Calu3 (cell line): ENCODE results near the gene MAFF. TPM values are rescaled to one million over a fixed set of nuclear protein-coding genes. Genes with fewer than 3 reads are reported as not detected.

Source experiments
- BruUV-seq: library from RNA; stranded (reverse); fragments of 400-500 nt; replicated peaks from 2 replicates; lab custom pipeline; 2021; lab: Mats Ljungman, UMichigan
- CTCF ChIA-PET: fragments of 300-600 bp; sonication (Branson Sonifier 250); formaldehyde crosslinking; loops from one replicate; lab custom pipeline; 2022; ENCODE audit warnings: antibody characterized with exemption; lab: Charles Lee
- DNase-seq: peaks from one replicate; pipeline ENCODE4 v3.0.0; 2022
- H3K27ac Mint-ChIP-seq: one replicate; pipeline ENCODE4 v1.8.0; 2022; ENCODE audit warnings: mixed read lengths; ENCODE audit not compliant: unreplicated experiment
- H3K27me3 Mint-ChIP-seq: one replicate; pipeline ENCODE4 v1.8.0; 2022; ENCODE audit warnings: mixed read lengths; ENCODE audit not compliant: unreplicated experiment
- H3K36me3 Mint-ChIP-seq: one replicate; pipeline ENCODE4 v1.8.0; 2022; ENCODE audit warnings: mild to moderate bottlenecking, moderate library complexity, mixed read lengths; ENCODE audit not compliant: insufficient read depth, unreplicated experiment
- H3K4me1 Mint-ChIP-seq: one replicate; pipeline ENCODE4 v1.8.0; 2022; ENCODE audit warnings: mild to moderate bottlenecking, low read depth, mixed read lengths; ENCODE audit not compliant: unreplicated experiment
- H3K4me3 Mint-ChIP-seq: one replicate; pipeline ENCODE4 v1.8.0; 2022; ENCODE audit warnings: mild to moderate bottlenecking, low read depth, moderate library complexity, mixed read lengths; ENCODE audit not compliant: unreplicated experiment
- H3K9me3 Mint-ChIP-seq: one replicate; pipeline ENCODE4 v1.8.0; 2022; ENCODE audit warnings: low read depth, mixed read lengths; ENCODE audit not compliant: unreplicated experiment
- intact Hi-C: fragments of 100-400 bp; cut with micrococcal nuclease; formaldehyde crosslinking; loops from one replicate; pipeline ENCODE4 v1.10.0; 2022; ENCODE audit not compliant: unreplicated experiment
- total RNA-seq: library from RNA; stranded (reverse); gene quantifications from 2 replicates; pipeline ENCODE4 v1.2.3, GENCODE V29; 2022
- TF ChIP-seq, protein P1 (sequence below): fragments of 200-600 bp; IDR thresholded peaks from one replicate; pipeline ENCODE4 v1.8.0; 2022; ENCODE audit warnings: antibody characterized with exemption; ENCODE audit not compliant: unreplicated experiment

MAFF gene
- total RNA-seq, 1 experiment from 2014 or later, result 62.4 TPM

DNA sequence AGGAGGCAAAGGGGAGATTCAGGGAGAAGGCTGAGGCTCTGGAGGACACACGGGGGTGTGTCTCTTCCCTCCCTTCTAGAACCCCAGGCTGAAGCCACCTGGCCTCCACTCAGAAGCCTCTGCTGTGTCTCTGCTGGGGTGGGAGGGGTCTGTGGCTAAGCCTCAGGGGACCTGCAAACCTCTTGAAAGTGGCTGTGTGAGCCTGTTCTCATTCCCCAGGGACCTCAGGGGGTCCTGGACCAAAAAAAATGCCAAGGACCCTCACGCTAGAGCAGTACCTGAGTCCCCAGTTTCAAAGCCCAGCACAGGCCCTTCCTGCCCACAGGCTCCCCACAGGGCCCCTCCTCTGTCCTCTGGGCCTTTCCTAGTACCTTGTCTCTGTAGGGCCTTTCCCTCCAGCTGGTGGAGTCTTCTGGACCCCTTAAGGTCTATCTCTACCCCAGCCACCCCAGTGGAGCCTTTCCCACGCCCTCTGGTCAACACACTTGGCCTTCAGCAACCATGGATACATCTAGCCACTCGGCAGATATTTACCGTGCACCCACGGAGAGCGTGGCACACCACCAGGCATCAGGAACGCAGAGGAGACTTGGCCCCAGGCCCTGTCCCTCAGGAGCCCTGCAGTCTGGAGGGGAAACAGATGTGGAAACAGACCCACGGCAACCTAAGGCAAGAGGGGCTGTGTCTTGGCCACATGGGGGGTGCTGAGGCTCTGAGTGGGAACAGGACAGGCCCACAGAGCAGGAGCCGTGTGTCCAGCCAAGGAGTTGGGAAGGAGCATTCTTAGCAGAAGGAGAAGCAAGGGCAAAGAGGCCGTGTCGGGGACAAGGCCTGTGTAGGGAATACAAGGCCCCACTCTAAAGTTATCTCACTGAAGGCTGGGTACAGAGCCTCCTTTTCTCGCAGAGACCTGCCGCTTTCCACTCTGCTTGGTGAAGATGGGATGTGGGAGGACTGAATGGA, 38.6 kb upstream of the MAFF start:
- intact Hi-C loops, result loop anchor here (10.0 kb wide), 1 partner anchor 48 kb away; the partner anchor contains the start of gene BAIAP2L2

DNA sequence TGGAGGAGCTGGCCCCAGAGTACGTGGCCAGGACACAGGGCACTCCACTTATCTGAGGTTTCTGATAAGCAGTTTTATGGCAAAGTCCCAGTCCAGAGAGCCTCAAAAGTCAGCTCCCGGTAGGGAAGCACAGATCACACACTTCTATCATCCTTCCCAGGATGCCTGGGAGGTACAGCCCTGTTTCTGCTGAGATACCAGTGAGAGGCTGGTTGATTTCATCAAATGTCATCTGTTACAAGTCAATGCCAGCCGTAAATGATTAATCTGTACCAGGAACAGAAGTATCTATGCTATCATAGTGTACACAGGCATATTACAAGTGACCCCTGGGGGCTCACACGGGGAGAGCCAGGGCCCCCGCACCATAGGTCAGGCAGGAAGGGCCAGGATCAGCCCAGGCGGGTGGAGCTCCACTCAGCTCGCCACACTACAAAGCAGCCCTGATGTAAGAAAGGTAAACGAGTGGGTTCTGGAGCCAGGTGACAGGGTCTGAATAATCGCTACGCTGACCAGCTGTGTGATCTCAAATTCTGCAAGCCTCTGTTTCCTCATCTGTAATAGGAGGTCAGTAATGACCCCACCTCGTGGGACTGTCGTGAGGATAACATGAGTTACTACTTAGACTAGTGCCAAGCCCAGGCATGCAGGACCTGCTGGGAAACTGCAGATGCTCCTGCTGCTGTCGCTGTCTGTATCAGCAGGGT, 37.8 kb upstream of the MAFF start:
- TF ChIP-seq, protein P1, sequence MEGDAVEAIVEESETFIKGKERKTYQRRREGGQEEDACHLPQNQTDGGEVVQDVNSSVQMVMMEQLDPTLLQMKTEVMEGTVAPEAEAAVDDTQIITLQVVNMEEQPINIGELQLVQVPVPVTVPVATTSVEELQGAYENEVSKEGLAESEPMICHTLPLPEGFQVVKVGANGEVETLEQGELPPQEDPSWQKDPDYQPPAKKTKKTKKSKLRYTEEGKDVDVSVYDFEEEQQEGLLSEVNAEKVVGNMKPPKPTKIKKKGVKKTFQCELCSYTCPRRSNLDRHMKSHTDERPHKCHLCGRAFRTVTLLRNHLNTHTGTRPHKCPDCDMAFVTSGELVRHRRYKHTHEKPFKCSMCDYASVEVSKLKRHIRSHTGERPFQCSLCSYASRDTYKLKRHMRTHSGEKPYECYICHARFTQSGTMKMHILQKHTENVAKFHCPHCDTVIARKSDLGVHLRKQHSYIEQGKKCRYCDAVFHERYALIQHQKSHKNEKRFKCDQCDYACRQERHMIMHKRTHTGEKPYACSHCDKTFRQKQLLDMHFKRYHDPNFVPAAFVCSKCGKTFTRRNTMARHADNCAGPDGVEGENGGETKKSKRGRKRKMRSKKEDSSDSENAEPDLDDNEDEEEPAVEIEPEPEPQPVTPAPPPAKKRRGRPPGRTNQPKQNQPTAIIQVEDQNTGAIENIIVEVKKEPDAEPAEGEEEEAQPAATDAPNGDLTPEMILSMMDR, result no peak
- CTCF ChIA-PET, result interaction anchor here (0.6 to 2.0 kb wide), 6 partner anchors 14 to 979 kb away, joined by 3 to 10 read pairs (median 4); partner anchors contain the start of genes BAIAP2L2 and MAFF
- intact Hi-C loops, result loop anchor here (10.0 kb wide), 1 partner anchor 49 kb away; the partner anchor contains the start of gene BAIAP2L2
- Mint-ChIP-seq H3K27ac (peak overlapping the region; percentile 60), H3K36me3 (peaks cover 33% of the 10 kb centered on the region), H3K27me3 (no peaks in the 10 kb centered on the region), H3K4me3 (peak overlapping the region; percentile 48), H3K9me3 (no peaks in the 10 kb centered on the region), H3K4me1 (peaks cover 63% of the 10 kb centered on the region)
- DNase-seq, result peak; percentile 67
- no TSS peak for BruUV-seq

More for the DNA sequence above, 38.6 kb upstream of the MAFF start:
- CTCF ChIA-PET, result interaction anchor here (1.7 kb wide), 1 partner anchor 15 kb away, joined by 5 read pairs; no protein-coding TSS in a partner anchor
- TF ChIP-seq, protein P1, result no peak
- peaks cover 54% of the 10 kb centered on the region for H3K4me1 Mint-ChIP-seq
- no peak for DNase-seq
- peak overlapping the region; percentile 60 for H3K27ac Mint-ChIP-seq
- H3K9me3 Mint-ChIP-seq, result no peaks in the 10 kb centered on the region
- no peak overlapping the region for H3K4me3 Mint-ChIP-seq
- BruUV-seq, result no TSS peak
- H3K27me3 Mint-ChIP-seq, result no peaks in the 10 kb centered on the region
- H3K36me3 Mint-ChIP-seq, result peaks cover 33% of the 10 kb centered on the region

DNA sequence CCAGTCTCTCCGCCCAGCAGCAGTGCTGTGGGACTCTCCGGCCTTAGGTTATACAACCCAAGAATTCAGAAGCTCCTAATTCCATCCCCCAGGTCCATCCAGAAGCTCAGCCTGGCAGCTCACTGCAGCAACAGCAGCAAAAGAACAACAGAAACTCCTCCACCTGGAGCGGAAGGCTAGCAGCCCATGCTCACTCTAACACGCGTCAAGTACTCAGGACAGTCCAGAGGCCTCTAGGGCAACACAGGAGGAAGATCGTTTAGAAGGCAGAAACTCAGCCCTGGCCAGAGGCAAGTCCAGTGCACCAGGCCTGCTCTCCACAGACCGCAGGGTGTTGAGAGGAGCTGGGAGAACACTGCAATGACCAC, 37.3 kb upstream of the MAFF start:
- TF ChIP-seq, protein P1, result no peak
- TSS peak; percentile 88 for BruUV-seq
- Mint-ChIP-seq H3K4me1 (peaks cover 66% of the 10 kb centered on the region), H3K36me3 (peaks cover 33% of the 10 kb centered on the region), H3K4me3 (peak overlapping the region; percentile 48), H3K27me3 (no peaks in the 10 kb centered on the region), H3K9me3 (no peaks in the 10 kb centered on the region), H3K27ac (peak overlapping the region; percentile 60)
- DNase-seq, result no peak
- CTCF ChIA-PET, result interaction anchor here (0.6 to 2.0 kb wide), 7 partner anchors 14 to 978 kb away, joined by 3 to 10 read pairs (median 5); partner anchors contain the start of genes BAIAP2L2 and MAFF
- intact Hi-C loops, result loop anchor here (10.0 kb wide), 1 partner anchor 50 kb away; the partner anchor contains the start of gene BAIAP2L2
